BE2C (cell line): Measurements from ENCODE around the gene SMAD7.

Experiments
- DNase-seq: peaks from one replicate; pipeline ENCODE4 v3.0.0-alpha.2; 2020
- H3K27me3 ChIP-seq: fragments of 250-450 bp; sonication (Bioruptor Pico); 2 replicates; pipeline ENCODE4 v1.5.1; 2020; ENCODE audit warnings: mild to moderate bottlenecking
- H3K36me3 ChIP-seq: fragments of 250-450 bp; sonication (Bioruptor Pico); 2 replicates; pipeline ENCODE4 v1.5.1; 2020; ENCODE audit warnings: mild to moderate bottlenecking
- H3K4me1 ChIP-seq: fragments of 250-450 bp; sonication (Bioruptor Pico); 2 replicates; pipeline ENCODE4 v1.5.1; 2020
- H3K4me3 ChIP-seq: 2 replicates; pipeline ENCODE4 v1.5.1; 2011; ENCODE audit warnings: low read depth, low read length
- H3K9me3 ChIP-seq: fragments of 250-450 bp; sonication (Bioruptor Pico); 2 replicates; pipeline ENCODE4 v1.5.1; 2020
- CTCF ChIP-seq: IDR thresholded peaks from 2 replicates; pipeline ENCODE4 v1.5.1; 2012; ENCODE audit warnings: mild to moderate bottlenecking, low read depth, low read length

The SMAD7 gene

DNA sequence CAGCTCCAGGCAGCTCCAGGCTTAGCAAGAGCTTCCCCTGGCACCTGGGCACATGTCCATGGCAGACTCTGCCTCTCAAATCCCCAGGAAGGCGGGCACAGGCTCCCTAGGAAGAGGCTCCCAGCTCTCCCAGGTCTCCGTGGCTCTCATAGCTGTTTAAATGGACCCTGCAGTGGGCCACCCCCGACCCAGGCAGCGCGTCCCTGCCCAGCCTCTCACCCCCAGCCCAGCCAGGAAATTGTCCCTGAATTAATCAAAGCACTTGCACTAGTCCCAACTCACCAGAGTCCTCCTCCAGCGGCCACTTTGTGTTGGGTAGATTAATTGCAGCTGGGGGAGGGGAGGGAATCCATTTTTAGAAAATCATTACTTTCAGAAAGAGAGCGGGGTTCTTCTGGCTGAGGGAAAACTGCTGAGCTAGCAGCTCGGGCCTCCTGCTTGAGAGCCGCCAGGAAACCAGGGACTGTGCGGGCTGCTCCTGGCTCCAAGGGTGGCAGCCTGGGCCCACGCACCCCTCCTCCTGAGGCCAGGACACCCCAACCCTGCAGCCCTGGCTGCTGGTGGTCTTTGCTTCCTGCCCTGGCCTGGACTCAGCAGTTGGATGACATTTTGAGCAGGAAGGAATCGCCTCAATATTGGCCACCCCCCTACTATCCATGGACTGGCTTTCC lies 36.0 kb downstream of the SMAD7 start:
- H3K27me3 ChIP-seq, result no peaks in the 10 kb centered on the region
- DNase-seq, result no peak
- no peak for TF ChIP-seq CTCF

DNA sequence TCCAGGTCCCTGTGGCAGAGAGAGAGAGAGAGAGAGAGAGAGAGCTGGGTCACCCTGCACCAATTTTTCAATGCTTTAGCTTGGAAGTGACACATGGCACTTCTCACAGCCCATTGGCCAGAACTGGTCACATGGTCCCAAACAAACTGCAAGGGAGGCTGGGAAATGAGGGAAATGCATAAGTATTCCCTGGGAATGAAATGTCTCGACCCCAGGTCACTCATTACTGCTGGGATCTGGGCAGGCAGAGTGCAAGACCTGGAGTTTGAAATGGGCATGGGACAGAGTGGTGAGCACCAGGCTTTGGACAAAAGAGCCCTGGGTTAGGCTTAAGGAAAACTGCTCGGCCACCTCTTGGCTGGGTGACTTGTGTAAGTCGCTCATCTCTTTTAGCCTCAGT lies 37.0 kb downstream of the SMAD7 start:
- no peaks in the 10 kb centered on the region for H3K36me3 ChIP-seq
- H3K4me3 ChIP-seq, result no peak overlapping the region
- H3K27me3 ChIP-seq, result no peaks in the 10 kb centered on the region
- TF ChIP-seq CTCF, result no peak
- DNase-seq, result no peak
- no peaks in the 10 kb centered on the region for H3K4me1 ChIP-seq
- no peaks in the 10 kb centered on the region for H3K9me3 ChIP-seq

More for the DNA sequence above, 36.0 kb downstream of the SMAD7 start:
- no peak overlapping the region for H3K4me3 ChIP-seq
- H3K36me3 ChIP-seq, result no peaks in the 10 kb centered on the region
- H3K9me3 ChIP-seq, result no peaks in the 10 kb centered on the region
- H3K4me1 ChIP-seq, result no peaks in the 10 kb centered on the region

GRCh38 chr18:48913201-48913600 lies 37.6 kb downstream of the SMAD7 start:
- H3K4me1 ChIP-seq, result no peaks in the 10 kb centered on the region
- no peaks in the 10 kb centered on the region for H3K9me3 ChIP-seq
- H3K36me3 ChIP-seq, result no peaks in the 10 kb centered on the region
- H3K27me3 ChIP-seq, result no peaks in the 10 kb centered on the region
- peak; percentile 6; the same call in 1 of the 2 replicates for TF ChIP-seq CTCF
- no peak for DNase-seq
- no peak overlapping the region for H3K4me3 ChIP-seq

GRCh38 chr18:48910972-48911545 lies 39.7 kb downstream of the SMAD7 start:
- H3K36me3 ChIP-seq, result no peaks in the 10 kb centered on the region
- no peaks in the 10 kb centered on the region for H3K9me3 ChIP-seq
- H3K27me3 ChIP-seq, result no peaks in the 10 kb centered on the region
- no peak overlapping the region for H3K4me3 ChIP-seq
- no peak for DNase-seq
- no peak for TF ChIP-seq CTCF
- H3K4me1 ChIP-seq, result no peaks in the 10 kb centered on the region

DNA sequence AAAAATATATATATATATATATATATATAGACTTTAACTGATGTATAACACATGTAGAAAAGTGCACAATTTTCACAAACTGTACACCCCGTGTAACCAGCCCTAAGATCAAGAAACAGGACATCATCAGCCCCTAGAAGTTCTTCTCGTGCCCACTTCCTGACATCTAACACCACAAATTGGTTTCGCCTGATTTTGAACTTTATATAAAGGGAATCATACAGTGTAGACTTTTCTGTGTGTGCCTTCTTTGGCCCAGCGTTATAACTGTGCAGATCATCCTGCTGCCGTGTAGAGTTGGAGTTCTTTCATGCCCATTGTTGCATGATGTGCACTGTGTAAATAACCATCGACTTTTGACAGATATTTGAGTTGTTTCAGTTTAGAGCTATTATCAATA lies 41.0 kb downstream of the SMAD7 start:
- H3K9me3 ChIP-seq, result no peaks in the 10 kb centered on the region

More for the DNA sequence above, 41.0 kb downstream of the SMAD7 start:
- Histone ChIP-seq H3K4me1 (no peaks in the 10 kb centered on the region), H3K4me3 (no peak overlapping the region), H3K27me3 (no peaks in the 10 kb centered on the region), H3K36me3 (no peaks in the 10 kb centered on the region)
- no peak for DNase-seq
- no peak for TF ChIP-seq CTCF
